Activated naive CD8-positive, alpha-beta T cell treated with anti-CD3 and anti-CD28 coated beads, Interleukin-2, amount 10 ng/mL, durations not matched to agents 7 days and 5 days (primary cell): ENCODE measurements around the gene TSSK3. TPM values are rescaled to one million over a fixed set of nuclear protein-coding genes. Genes with fewer than 3 reads are reported as not detected.

ENCODE experiments used
- ATAC-seq: fragments of 150-1000 bp; cut with Tn5 transposase; one replicate; pipeline ENCODE4 v1.10.0; 2021; ENCODE audit warnings: low read depth, moderate library complexity
- POLR2A ChIA-PET: fragments of 350-600 bp; sonication (Branson Sonifier 250); formaldehyde crosslinking; loops from one replicate; lab custom pipeline; 2021; ENCODE audit warnings: antibody characterized with exemption; lab: Charles Lee
- DNase-seq: peaks from one replicate; pipeline ENCODE4 v3.0.0; 2021
- H3K27ac Mint-ChIP-seq: one replicate; pipeline ENCODE4 v1.8.0; 2022; ENCODE audit warnings: mild to moderate bottlenecking, mixed read lengths
- H3K27me3 Mint-ChIP-seq: one replicate; pipeline ENCODE4 v1.8.0; 2022; ENCODE audit warnings: mild to moderate bottlenecking, moderate library complexity, mixed read lengths
- H3K36me3 Mint-ChIP-seq: one replicate; pipeline ENCODE4 v1.8.0; 2021; ENCODE audit warnings: mild to moderate bottlenecking, mixed read lengths
- H3K4me1 Mint-ChIP-seq: one replicate; pipeline ENCODE4 v1.8.0; 2021; ENCODE audit warnings: mixed read lengths
- H3K4me3 Mint-ChIP-seq: one replicate; pipeline ENCODE4 v1.8.0; 2022; ENCODE audit warnings: mild to moderate bottlenecking, moderate library complexity, mixed read lengths
- H3K9me3 Mint-ChIP-seq: one replicate; pipeline ENCODE4 v1.8.0; 2021; ENCODE audit warnings: mixed read lengths
- total RNA-seq, 2 experiments: library from RNA; stranded (reverse); gene quantifications; one replicate each; pipeline ENCODE4 v1.2.3, GENCODE V29; 2021

The TSSK3 gene
- 1 to 10 TPM in 1 of 2 experiments, under 1 TPM in 1; 0.51 to 1.6 TPM for total RNA-seq

- Mint-ChIP-seq H3K27me3 (peaks cover 3% of the 10 kb centered on the region), H3K4me1 (peaks cover 20% of the 10 kb centered on the region), H3K9me3 (no peaks in the 10 kb centered on the region), H3K36me3 (peaks cover 3% of the 10 kb centered on the region), H3K4me3 (peak within 1 kb of the TSS; percentile 6), H3K27ac (no peak within 1 kb of the TSS)
- no peak for DNase-seq
- POLR2A ChIA-PET, result interaction anchor here (1.0 to 1.1 kb wide), 2 partner anchors 27 kb away, joined by 3 to 6 read pairs; partner anchors contain the start of gene MARCKSL1
- no peak for ATAC-seq
Observed at GRCh38 chr1:32362474-32363313, at the start of gene TSSK3, which contains the start of gene FAM229A. TSSK3 (plus strand) TSS chr1:32362539; CDS start chr1:32362702, 163 bp downstream. FAM229A (minus strand) TSS chr1:32362485; CDS start chr1:32362091, 394 bp downstream.

- Mint-ChIP-seq H3K9me3 (no peaks in the 10 kb centered on the region), H3K27me3 (no peaks in the 10 kb centered on the region), H3K27ac (no peak overlapping the region), H3K4me1 (peaks cover 22% of the 10 kb centered on the region), H3K36me3 (peaks cover 15% of the 10 kb centered on the region), H3K4me3 (no peak overlapping the region)
- DNase-seq (no peak), ATAC-seq (no peak)
- POLR2A ChIA-PET, result interaction anchor here (0.6 kb wide), 1 partner anchor 142 kb away, joined by 3 read pairs; no protein-coding TSS in a partner anchor
Observed at GRCh38 chr1:32316903-32317277, 45.4 kb upstream of the TSSK3 start.

DNA sequence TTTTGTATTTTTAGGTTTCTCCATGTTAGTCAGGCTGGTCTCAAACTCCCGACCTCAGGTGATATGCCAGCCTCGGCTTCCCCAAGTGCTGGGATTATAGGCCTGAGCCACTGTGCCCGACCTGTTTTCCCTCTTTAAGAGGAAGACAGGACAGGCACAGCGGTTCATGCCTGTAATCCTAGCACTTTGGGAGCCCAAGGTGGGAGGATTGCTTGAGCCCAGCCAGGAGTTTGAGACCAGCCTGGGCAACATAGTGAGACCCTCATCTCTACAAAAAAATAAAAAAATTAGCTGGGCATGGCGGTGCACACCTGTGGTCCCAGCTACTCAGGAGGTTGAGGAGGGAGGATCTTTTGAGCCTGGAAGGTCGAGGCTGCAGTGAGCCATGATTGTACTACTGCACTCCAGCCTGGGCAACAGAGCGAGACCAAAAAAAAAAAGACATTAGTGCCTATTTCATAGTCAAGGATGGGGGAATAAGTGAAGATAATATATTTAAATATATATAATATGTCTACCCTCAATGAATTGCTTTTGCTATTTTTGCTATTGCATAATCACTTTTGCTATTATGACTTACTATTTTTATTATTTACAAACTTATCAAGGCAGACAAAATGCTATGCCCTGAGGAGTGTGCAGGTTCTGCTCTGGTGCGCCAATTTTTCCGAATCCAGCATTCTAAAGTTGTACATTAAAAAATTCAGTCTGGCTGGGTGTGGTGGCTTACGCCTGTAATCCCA is 44.0 kb upstream of the TSSK3 start:
- no peaks in the 10 kb centered on the region for H3K9me3 Mint-ChIP-seq
- peaks cover 29% of the 10 kb centered on the region for H3K4me1 Mint-ChIP-seq
- no peak overlapping the region for H3K27ac Mint-ChIP-seq
- ATAC-seq (no peak), DNase-seq (no peak)
- peaks cover 19% of the 10 kb centered on the region for H3K36me3 Mint-ChIP-seq
- H3K4me3 Mint-ChIP-seq, result no peak overlapping the region
- no peaks in the 10 kb centered on the region for H3K27me3 Mint-ChIP-seq
- POLR2A ChIA-PET, result interaction anchor here (1.2 kb wide), 1 partner anchor 95 kb away, joined by 3 read pairs; no protein-coding TSS in a partner anchor

DNA sequence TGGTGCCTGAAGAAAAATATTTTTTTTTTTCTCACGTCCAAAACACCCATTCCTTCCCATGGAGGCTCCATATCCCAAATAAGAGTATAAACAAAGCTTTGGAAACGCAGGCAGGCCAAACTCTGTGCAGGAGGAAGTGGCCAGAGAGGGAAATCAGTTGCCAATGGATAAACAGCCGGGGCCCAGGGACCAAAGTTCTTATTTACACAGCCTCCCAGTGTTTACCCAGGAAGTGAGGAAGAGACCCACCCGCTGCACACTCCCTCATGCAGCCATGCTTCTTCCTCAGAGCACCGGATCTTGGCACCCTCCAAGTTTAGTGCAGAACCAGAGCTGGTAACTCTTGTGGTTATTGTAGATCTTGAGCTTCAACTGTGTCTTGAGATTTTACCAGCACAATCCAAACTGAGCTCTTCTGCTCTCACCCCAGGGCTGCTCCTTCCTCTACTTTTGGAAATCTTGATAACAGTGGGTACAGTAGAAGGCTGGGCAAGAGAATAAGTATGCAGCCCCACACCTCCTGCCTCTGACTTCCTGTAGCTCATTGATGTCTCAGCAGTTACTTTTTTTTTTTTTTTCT is 40.5 kb upstream of the TSSK3 start:
- DNase-seq (no peak), ATAC-seq (peak; percentile 86)
- Mint-ChIP-seq H3K27me3 (no peaks in the 10 kb centered on the region), H3K9me3 (no peaks in the 10 kb centered on the region), H3K4me1 (peaks cover 29% of the 10 kb centered on the region), H3K4me3 (peak overlapping the region; percentile 48), H3K36me3 (peaks cover 22% of the 10 kb centered on the region), H3K27ac (peak overlapping the region; percentile 75)
- POLR2A ChIA-PET, result interaction anchor here (0.7 to 1.8 kb wide), 13 partner anchors 14 to 125 kb away, joined by 3 to 12 read pairs (median 3); partner anchors contain the start of genes BSDC1, HDAC1, IQCC and MARCKSL1

DNA sequence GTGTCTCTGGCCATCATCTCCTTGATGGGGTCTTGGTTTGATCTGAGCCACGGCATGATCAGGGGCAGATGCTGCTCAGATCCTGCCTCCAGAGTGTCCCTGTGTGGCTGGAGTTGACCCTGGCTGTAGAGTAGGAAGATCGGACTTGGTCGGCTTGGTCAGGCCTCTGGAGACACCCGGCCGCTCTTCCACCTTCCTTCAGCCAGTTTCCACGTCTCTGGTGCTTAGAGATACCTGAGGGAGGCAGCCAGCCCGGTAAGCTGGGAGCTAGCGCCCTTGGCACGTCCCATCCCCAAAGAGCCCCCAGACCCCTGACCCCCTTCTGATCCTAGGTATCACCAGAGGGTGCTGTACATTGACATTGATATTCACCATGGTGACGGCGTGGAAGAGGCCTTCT is 35.1 kb upstream of the TSSK3 start:
- Mint-ChIP-seq H3K4me1 (peaks cover 18% of the 10 kb centered on the region), H3K36me3 (peaks cover 48% of the 10 kb centered on the region), H3K27ac (no peak overlapping the region), H3K27me3 (no peaks in the 10 kb centered on the region), H3K4me3 (no peak overlapping the region), H3K9me3 (no peaks in the 10 kb centered on the region)
- no peak for ATAC-seq
- DNase-seq, result no peak
- POLR2A ChIA-PET, result no interaction called here

- POLR2A ChIA-PET, result no interaction called here
- peaks cover 11% of the 10 kb centered on the region for H3K4me1 Mint-ChIP-seq
Observed at GRCh38 chr1:32329931-32330466, 32.3 kb upstream of the TSSK3 start.

DNA sequence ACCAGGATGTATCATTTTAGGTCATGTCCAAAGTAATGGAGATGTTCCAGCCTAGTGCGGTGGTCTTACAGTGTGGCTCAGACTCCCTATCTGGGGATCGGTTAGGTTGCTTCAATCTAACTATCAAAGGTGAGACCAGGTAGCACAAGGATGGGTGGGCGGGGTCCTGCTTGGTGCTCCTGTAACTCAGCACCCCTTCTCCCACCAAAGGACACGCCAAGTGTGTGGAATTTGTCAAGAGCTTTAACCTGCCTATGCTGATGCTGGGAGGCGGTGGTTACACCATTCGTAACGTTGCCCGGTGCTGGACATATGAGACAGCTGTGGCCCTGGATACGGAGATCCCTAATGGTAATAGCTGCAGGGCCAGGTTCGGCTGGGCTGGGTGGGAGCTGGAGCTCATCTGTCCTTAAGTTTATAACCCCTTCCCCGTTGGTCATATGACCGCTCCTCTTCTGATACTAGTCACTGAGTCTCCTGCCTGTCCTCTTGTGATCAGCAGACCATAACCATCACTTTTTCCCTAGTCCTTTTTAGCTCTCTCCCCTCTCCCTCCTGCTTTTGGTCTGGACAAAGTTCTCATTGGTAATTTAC is 31.7 kb upstream of the TSSK3 start:
- ATAC-seq (no peak), DNase-seq (no peak)
- POLR2A ChIA-PET, result no interaction called here
- Mint-ChIP-seq H3K36me3 (peaks cover 35% of the 10 kb centered on the region), H3K27me3 (no peaks in the 10 kb centered on the region), H3K27ac (no peak overlapping the region), H3K4me3 (no peak overlapping the region), H3K9me3 (no peaks in the 10 kb centered on the region), H3K4me1 (peaks cover 12% of the 10 kb centered on the region)

More at GRCh38 chr1:32329931-32330466, 32.3 kb upstream of the TSSK3 start:
- Mint-ChIP-seq H3K9me3 (no peaks in the 10 kb centered on the region), H3K4me3 (no peak overlapping the region), H3K36me3 (peaks cover 38% of the 10 kb centered on the region), H3K27me3 (no peaks in the 10 kb centered on the region), H3K27ac (peak overlapping the region; percentile 62)
- ATAC-seq (no peak), DNase-seq (no peak)

- H3K4me1 Mint-ChIP-seq, result peaks cover 12% of the 10 kb centered on the region
- ATAC-seq, result no peak
- no peaks in the 10 kb centered on the region for H3K9me3 Mint-ChIP-seq
- peaks cover 33% of the 10 kb centered on the region for H3K36me3 Mint-ChIP-seq
- POLR2A ChIA-PET, result interaction anchor here (0.6 kb wide), 1 partner anchor 66 kb away, joined by 4 read pairs; no protein-coding TSS in a partner anchor
- no peak for DNase-seq
- H3K27me3 Mint-ChIP-seq, result no peaks in the 10 kb centered on the region
- H3K4me3 Mint-ChIP-seq, result no peak overlapping the region
- no peak overlapping the region for H3K27ac Mint-ChIP-seq
Observed at GRCh38 chr1:32331549-32331948, 30.8 kb upstream of the TSSK3 start.

GRCh38 chr1:32332290-32333079 is 29.9 kb upstream of the TSSK3 start:
- Mint-ChIP-seq H3K4me3 (no peak overlapping the region), H3K27ac (peak overlapping the region; percentile 54), H3K36me3 (peaks cover 29% of the 10 kb centered on the region), H3K27me3 (no peaks in the 10 kb centered on the region), H3K4me1 (peaks cover 19% of the 10 kb centered on the region), H3K9me3 (no peaks in the 10 kb centered on the region)
- ATAC-seq, result no peak
- no peak for DNase-seq
- POLR2A ChIA-PET, result interaction anchor here (0.6 kb wide), 2 partner anchors 61 to 67 kb away, joined by 4 read pairs; no protein-coding TSS in a partner anchor

DNA sequence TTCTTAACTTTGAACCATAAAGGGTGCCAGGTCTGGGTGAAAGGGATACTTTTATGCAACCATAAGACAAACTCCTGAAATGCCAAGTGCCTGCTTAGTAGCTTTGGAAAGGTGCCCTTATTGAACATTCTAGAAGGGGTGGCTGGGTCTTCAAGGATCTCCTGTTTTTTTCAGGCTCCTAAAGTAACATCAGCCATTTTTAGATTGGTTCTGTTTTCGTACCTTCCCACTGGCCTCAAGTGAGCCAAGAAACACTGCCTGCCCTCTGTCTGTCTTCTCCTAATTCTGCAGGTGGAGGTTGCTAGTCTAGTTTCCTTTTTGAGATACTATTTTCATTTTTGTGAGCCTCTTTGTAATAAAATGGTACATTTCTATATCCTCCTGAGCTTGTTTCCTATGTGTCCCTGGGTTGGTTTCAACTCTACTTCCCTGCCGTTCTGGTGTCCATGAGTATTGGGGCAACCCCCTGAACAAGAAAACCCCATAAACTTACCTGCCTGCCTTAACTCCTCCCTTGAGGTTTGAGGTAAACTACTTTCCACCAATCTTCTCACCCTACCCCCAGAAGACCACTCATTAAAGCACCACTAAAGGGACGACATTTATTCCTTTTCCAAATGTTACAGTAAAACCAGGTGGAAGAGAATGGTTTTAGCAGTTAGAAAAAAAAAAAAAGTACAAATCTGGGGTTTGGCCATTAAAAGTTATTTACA is 28.9 kb upstream of the TSSK3 start:
- no peak overlapping the region for H3K4me3 Mint-ChIP-seq

DNA sequence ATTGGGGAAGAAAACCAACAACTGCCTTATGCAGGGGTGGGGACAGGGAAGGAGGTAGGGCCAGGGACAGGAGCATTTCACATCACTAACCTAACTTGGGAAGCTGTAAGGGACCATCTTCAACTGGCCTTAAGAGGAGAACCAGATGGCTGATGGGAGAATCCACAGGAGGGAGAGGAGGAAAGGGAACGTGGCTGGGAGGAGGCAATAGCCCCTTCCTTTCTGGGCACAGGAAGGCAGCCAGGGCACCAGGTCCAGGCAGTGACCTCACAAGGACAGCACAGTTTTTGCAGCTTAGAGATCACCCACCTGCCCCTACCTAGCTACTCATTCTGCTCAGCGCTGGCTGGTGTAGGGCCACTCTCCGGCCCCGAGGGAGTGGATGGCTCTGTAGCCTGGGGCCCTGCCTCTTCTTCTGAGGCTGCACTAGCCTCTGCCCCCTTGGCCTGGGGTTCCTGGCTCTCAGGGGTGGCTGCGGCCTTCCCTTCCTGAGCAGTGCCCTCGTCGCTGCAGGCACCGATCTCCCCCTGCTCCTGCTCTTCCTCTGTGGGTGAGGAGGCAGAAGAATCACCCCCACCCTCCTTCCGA is 28.0 kb upstream of the TSSK3 start:
- Mint-ChIP-seq H3K36me3 (peaks cover 18% of the 10 kb centered on the region), H3K4me3 (peak overlapping the region; percentile 85), H3K27ac (no peak overlapping the region), H3K27me3 (peaks cover 7% of the 10 kb centered on the region), H3K4me1 (peaks cover 27% of the 10 kb centered on the region), H3K9me3 (no peaks in the 10 kb centered on the region)
- ATAC-seq (no peak), DNase-seq (no peak)
- POLR2A ChIA-PET, result interaction anchor here (0.8 kb wide), 1 partner anchor 119 kb away, joined by 3 read pairs; no protein-coding TSS in a partner anchor

More for the DNA sequence above, 28.9 kb upstream of the TSSK3 start:
- POLR2A ChIA-PET, result interaction anchor here (0.6 to 1.0 kb wide), 3 partner anchors 62 to 127 kb away, joined by 3 to 4 read pairs (median 3); no protein-coding TSS in a partner anchor
- Mint-ChIP-seq H3K27me3 (peaks cover 6% of the 10 kb centered on the region), H3K9me3 (no peaks in the 10 kb centered on the region), H3K27ac (no peak overlapping the region), H3K36me3 (peaks cover 25% of the 10 kb centered on the region), H3K4me1 (peaks cover 24% of the 10 kb centered on the region)
- no peak for DNase-seq
- ATAC-seq, result no peak
